Measurements from ENCODE around the gene PDE11A.

GRCh38 chr2:177869209-177869608 is 203.4 kb downstream of the PDE11A start:
- TF ChIP-seq CTCF (IDR thresholded peaks at IDR 0.05) (no peak), POLR2A (IDR thresholded peaks at IDR 0.05) (no peak)
